HepG2 (cell line): ENCODE measurements around the gene SREBF1.

ENCODE experiments used
- FOXP1 ChIP-seq, 2 experiments: fragments of 450-650 bp in 1 of 2; IDR thresholded peaks; 2 replicates each; pipeline ENCODE4 v1.6.1; 2017 to 2018; ENCODE audit warnings: antibody characterized with exemption in 1 of 2
- KLF12 ChIP-seq: sonication (generic); formaldehyde crosslinking; IDR thresholded peaks from 2 replicates; pipeline ENCODE4 v1.4.0; 2020; ENCODE audit warnings: missing genetic modification reagents, borderline replicate concordance
- STAG1 ChIP-seq: sonication (generic); formaldehyde crosslinking; IDR thresholded peaks from 2 replicates; pipeline ENCODE4 v1.4.0; 2020; ENCODE audit warnings: missing genetic modification reagents

DNA sequence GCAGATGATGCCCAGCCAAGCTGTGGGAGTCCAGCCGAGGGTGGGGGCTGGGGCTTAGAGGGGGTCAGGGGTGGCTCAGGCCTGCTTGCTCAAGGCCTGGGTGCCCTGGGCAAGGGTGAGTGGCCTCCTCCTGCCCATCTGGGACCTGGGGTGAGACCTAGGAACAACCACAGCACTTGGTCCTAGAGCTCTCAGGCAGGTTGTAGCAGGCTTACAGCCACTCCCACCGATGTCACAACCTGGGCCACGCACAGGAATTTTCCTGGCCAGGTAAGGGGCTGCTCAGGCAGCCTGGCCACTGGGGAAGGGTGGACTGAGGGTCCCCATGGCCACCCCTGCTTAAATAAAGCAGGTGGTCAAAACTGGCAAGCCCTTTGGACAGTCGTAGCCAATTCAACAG lies 6.3 kb upstream of the SREBF1 start:
- TF ChIP-seq STAG1 (CRISPR knock-in tag), result no peak
- no peak for TF ChIP-seq KLF12 (CRISPR knock-in tag)
- TF ChIP-seq FOXP1 (IDR thresholded peaks at IDR 0.05), result no peak
- TF ChIP-seq FOXP1 (CRISPR knock-in tag; IDR thresholded peaks at IDR 0.05), result no peak
